ENCODE measurements around the gene EIF2S1. TPM values are rescaled to one million over a fixed set of nuclear protein-coding genes. Genes with fewer than 3 reads are reported as not detected.

The EIF2S1 gene
- total RNA-seq, 4 donors from 2014 or later = 102 to 180 (median 150) TPM

DNA sequence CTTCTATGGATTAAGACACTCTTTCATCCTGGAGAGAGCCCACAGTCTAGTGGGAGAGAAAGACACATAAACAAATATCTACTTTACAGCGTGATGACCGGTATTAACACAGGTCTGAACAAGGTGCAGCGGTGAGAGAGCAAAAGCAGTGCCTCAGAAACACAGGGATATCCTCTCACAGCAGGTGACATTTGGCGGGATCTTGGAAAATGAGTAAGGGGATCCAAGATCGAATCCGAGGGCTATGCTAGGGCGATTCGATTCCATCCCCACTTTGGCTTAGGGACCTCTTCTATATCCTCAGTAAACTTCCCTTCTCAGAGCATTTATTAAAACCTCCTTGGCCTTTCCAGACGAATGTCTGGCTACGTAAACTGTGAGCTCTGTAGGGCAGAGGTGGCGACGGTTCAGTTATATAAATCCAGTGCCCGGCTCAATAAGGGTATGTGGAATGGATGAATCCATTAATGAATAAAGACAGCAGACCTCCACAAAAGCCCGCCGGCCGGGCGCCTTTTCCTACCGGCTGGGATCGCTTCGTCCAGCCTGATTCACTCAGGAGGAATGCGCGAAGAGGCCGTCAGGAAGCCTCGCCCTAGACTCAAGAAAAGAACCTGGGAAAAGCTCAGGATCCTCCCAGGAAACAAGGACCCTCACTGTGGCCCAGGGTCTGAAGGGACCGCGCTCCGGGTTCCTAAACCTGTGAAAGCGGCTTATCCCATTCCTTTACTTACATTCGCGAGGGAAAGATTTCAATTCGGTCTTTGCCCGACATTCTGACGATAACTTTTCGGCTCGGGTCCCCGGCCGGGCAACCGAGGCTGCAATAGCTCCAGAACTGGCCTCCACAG, 979 bp upstream of the EIF2S1 start:
- ATAC-seq = no peak
- Histone ChIP-seq H3K4me3 (peak overlapping the region; percentile 65 to 71), H3K27ac (peak overlapping the region; percentile 45 to 93 (median 88)), H3K36me3 (peaks cover 0 to 9% of the 10 kb centered on the region in 2 donors), H3K4me1 (peaks cover 13 to 77% (median 34%) of the 10 kb centered on the region in 3 donors), H3K9me3 (no peaks in the 10 kb centered on the region), H3K27me3 (no peaks in the 10 kb centered on the region)
- WGBS, 2 donors (ENCODE audit: low coverage in 1 of 2) = 0 to 1% methylated on average over 5 to 38 of the region's 38 CpGs
- TF ChIP-seq, protein P1, sequence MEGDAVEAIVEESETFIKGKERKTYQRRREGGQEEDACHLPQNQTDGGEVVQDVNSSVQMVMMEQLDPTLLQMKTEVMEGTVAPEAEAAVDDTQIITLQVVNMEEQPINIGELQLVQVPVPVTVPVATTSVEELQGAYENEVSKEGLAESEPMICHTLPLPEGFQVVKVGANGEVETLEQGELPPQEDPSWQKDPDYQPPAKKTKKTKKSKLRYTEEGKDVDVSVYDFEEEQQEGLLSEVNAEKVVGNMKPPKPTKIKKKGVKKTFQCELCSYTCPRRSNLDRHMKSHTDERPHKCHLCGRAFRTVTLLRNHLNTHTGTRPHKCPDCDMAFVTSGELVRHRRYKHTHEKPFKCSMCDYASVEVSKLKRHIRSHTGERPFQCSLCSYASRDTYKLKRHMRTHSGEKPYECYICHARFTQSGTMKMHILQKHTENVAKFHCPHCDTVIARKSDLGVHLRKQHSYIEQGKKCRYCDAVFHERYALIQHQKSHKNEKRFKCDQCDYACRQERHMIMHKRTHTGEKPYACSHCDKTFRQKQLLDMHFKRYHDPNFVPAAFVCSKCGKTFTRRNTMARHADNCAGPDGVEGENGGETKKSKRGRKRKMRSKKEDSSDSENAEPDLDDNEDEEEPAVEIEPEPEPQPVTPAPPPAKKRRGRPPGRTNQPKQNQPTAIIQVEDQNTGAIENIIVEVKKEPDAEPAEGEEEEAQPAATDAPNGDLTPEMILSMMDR (IDR thresholded peaks at IDR 0.05) = no peak
- TF ChIP-seq POLR2A (IDR thresholded peaks at IDR 0.05) = peak; percentile 32 to 47

DNA sequence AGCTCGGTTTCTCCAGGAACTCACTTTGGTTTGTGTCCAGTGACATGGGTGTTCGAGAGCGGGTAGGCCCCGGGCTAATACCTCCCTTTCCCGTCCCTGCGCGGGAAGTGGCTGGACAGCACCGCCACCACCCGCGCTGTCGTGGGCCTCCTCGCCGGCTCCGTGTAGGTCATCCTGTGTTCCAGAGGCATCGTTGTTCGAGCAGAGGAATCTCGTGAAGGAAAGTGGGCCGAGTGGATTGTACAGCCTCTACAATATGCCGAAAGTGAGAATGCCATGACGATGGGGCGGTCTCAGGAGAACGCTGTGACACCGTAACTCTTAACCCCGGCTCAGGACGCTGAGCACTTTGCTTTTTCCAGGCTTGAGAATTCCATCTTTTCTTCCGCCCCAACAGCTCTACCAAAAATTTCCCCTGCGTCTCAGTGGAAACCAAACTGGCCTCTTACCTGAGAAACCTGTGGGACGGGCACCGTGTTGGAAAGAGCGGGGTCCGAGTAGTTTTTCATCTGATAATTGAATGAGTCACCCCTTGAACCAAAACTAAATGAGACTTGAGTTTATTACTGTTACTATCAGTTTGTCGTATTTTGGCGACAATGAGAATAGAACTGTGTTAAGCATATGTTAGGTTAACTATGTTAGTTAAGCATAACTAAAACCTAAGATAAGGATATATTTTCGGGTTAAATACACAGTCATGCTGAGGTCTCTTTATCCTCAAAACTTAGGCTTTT, 510 bp downstream of the EIF2S1 start:
- WGBS, 2 donors (ENCODE audit: low coverage in 1 of 2) = 2 to 13% methylated on average over 3 to 16 of the region's 34 CpGs
- peak; percentile 46 for ATAC-seq
- TF ChIP-seq EP300 (IDR thresholded peaks at IDR 0.05) (no peak), POLR2A (IDR thresholded peaks at IDR 0.05) (no peak), POLR2AphosphoS5 (IDR thresholded peaks at IDR 0.05) (no peak)
- TF ChIP-seq, protein P1 (IDR thresholded peaks at IDR 0.05) = no peak
- peak overlapping the region; percentile 64 to 71 for H3K4me3 ChIP-seq
- peaks cover 5 to 19% of the 10 kb centered on the region in 2 donors for H3K36me3 ChIP-seq
- H3K27ac ChIP-seq = peak overlapping the region; percentile 77 to 93 (median 88)
- H3K4me1 ChIP-seq = peaks cover 13 to 79% (median 34%) of the 10 kb centered on the region in 3 donors
- H3K9me3 ChIP-seq = no peaks in the 10 kb centered on the region
- no peaks in the 10 kb centered on the region for H3K27me3 ChIP-seq

DNA sequence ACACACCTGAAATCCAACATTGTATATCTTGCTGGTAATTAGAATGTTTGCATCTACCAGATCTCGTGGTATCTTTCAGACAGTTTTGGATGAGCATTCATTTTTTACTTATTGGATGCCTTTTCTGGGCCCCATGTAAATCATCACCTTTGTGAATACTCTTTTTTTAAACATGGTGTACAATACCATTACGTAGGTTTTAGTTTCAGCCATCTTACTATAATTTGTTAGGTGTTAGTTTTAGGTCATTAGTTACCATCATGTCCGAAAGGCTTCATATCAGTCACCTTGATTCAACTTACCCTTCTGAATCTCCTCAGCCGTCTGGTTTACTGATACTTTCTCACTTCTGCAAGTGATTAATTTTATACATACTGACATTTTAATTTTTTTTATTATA, 5.3 kb downstream of the EIF2S1 start:
- H3K4me1 ChIP-seq = peaks cover 5 to 60% (median 17%) of the 10 kb centered on the region in 3 donors
- no peak overlapping the region for H3K27ac ChIP-seq
- H3K4me3 ChIP-seq = no peak overlapping the region
- peaks cover 7 to 67% of the 10 kb centered on the region in 2 donors for H3K36me3 ChIP-seq
- ATAC-seq = no peak
- WGBS, 2 donors (ENCODE audit: low coverage in 1 of 2) = 79 to 85% methylated on average over 3 to 4 of the region's 4 CpGs
- H3K9me3 ChIP-seq = no peaks in the 10 kb centered on the region
- H3K27me3 ChIP-seq = no peaks in the 10 kb centered on the region
- no peak for TF ChIP-seq EP300 (IDR thresholded peaks at IDR 0.05)
- no peak for TF ChIP-seq POLR2A (IDR thresholded peaks at IDR 0.05)
- TF ChIP-seq POLR2AphosphoS5 (IDR thresholded peaks at IDR 0.05) = no peak
- TF ChIP-seq, protein P1 (IDR thresholded peaks at IDR 0.05) = no peak

DNA sequence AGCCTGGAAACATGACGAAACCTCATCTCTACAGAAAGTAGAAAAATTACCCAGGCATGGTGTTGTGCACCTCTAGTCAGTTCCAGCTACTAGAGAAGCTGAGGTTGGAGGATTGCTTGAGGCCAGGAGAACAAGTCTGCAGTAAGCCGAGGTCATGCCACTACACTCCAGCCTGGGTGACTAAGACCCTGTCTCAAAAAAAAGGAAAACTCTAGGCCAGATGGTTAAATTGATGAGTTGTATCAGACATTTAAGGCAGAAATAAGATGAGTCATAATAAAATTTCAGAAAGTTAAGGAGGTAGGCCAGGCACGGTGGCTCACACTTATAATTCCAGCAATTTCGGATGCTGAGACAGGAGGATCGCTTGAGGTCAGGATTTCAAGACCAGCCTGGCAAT, 10.7 kb downstream of the EIF2S1 start:
- 84 to 93% methylated on average over 3 to 4 of the region's 5 CpGs for WGBS, 2 donors (ENCODE audit: low coverage in 1 of 2)
- Histone ChIP-seq H3K4me1 (peaks cover 0 to 17% (median 0%) of the 10 kb centered on the region in 3 donors), H3K27ac (no peak overlapping the region), H3K27me3 (no peaks in the 10 kb centered on the region), H3K9me3 (no peaks in the 10 kb centered on the region), H3K36me3 (peaks cover 5 to 99% of the 10 kb centered on the region in 2 donors), H3K4me3 (no peak overlapping the region)
- ATAC-seq = no peak
- TF ChIP-seq POLR2AphosphoS5 (IDR thresholded peaks at IDR 0.05) = no peak
- TF ChIP-seq, protein P1 (IDR thresholded peaks at IDR 0.05) = no peak
- TF ChIP-seq POLR2A (IDR thresholded peaks at IDR 0.05) = no peak
- TF ChIP-seq EP300 (IDR thresholded peaks at IDR 0.05) = no peak
